Measurements from ENCODE around the gene AGO4. TPM values are rescaled to one million over a fixed set of nuclear protein-coding genes. Genes with fewer than 3 reads are reported as not detected.

The AGO4 gene
- total RNA-seq, 1 donor = 13.5 TPM

GRCh38 chr1:35876988-35877387, 69.2 kb downstream of the AGO4 start:
- DNase-seq (ENCODE audit: low read depth) = peak; percentile 38
- no peak for TF ChIP-seq CTCF (IDR thresholded peaks at IDR 0.05; ENCODE audit: insufficient read depth, low read length)
- no peak overlapping the region for H3K4me3 ChIP-seq (ENCODE audit: low read depth, low read length)

- peak; percentile 18 for DNase-seq (ENCODE audit: low read depth)
- TF ChIP-seq CTCF (IDR thresholded peaks at IDR 0.05; ENCODE audit: insufficient read depth, low read length) = no peak
- H3K4me3 ChIP-seq (ENCODE audit: low read depth, low read length) = no peak overlapping the region
Observed at GRCh38 chr1:35881850-35882273, 74.0 kb downstream of the AGO4 start.

GRCh38 chr1:35882586-35882944, 74.7 kb downstream of the AGO4 start:
- no peak for TF ChIP-seq CTCF (IDR thresholded peaks at IDR 0.05; ENCODE audit: insufficient read depth, low read length)
- no peak for DNase-seq (ENCODE audit: low read depth)
- peak overlapping the region; percentile 53 for H3K4me3 ChIP-seq (ENCODE audit: low read depth, low read length)

GRCh38 chr1:35882945-35883634, 75.3 kb downstream of the AGO4 start, which contains the start of gene AGO1:
Gene AGO1, plus strand, starts transcription at chr1:35883209. Its CDS starts 213 bp downstream, at chr1:35883422.
- peak within 1 kb of the TSS; percentile 100 for H3K4me3 ChIP-seq (ENCODE audit: low read depth, low read length)
- peak; percentile 93 for TF ChIP-seq CTCF (IDR thresholded peaks at IDR 0.05; ENCODE audit: insufficient read depth, low read length)
- DNase-seq (ENCODE audit: low read depth) = peak; percentile 89

GRCh38 chr1:35883635-35884101, 75.9 kb downstream of the AGO4 start:
- peak overlapping the region; percentile 100 for H3K4me3 ChIP-seq (ENCODE audit: low read depth, low read length)
- DNase-seq (ENCODE audit: low read depth) = peak; percentile 11
- no peak for TF ChIP-seq CTCF (IDR thresholded peaks at IDR 0.05; ENCODE audit: insufficient read depth, low read length)

GRCh38 chr1:35884934-35885333, 77.1 kb downstream of the AGO4 start:
- H3K4me3 ChIP-seq (ENCODE audit: low read depth, low read length) = no peak overlapping the region
- no peak for DNase-seq (ENCODE audit: low read depth)
- no peak for TF ChIP-seq CTCF (IDR thresholded peaks at IDR 0.05; ENCODE audit: insufficient read depth, low read length)
